HCT116 (cell line): ENCODE data around the gene SCAI. TPM values are rescaled to one million over a fixed set of nuclear protein-coding genes. Genes with fewer than 3 reads are reported as not detected.

Experiments
- ATAC-seq: fragments of 200-7000 bp; cut with Tn5 transposase; 2 replicates; pipeline ENCODE4 v1.9.1; 2020; ENCODE audit warnings: mild to moderate bottlenecking, moderate library complexity
- BruUV-seq: library from RNA; stranded (reverse); fragments of 400-500 nt; replicated peaks from 2 replicates; lab custom pipeline; 2021; lab: Mats Ljungman, UMichigan
- CTCF ChIA-PET: fragments of 300-600 bp; sonication (Branson Sonifier 250); formaldehyde crosslinking; loops from one replicate; lab custom pipeline; 2021; ENCODE audit warnings: antibody characterized with exemption; lab: Charles Lee
- POLR2A ChIA-PET: fragments of 300-600, 350-600 bp; sonication (Branson Sonifier 250); formaldehyde crosslinking; loops from one replicate; lab custom pipeline; 2021; ENCODE audit warnings: antibody characterized with exemption; lab: Charles Lee
- RAD21 ChIA-PET, 2 experiments: fragments of 300-600 bp; sonication (Branson Sonifier 250); formaldehyde crosslinking; loops; one replicate each; lab custom pipeline; 2023; ENCODE audit warnings: low total read pairs in 2 of 2; ENCODE audit not compliant: uncharacterized antibody in 2 of 2, unreplicated experiment in 2 of 2, low non-redundant PET in 1 of 2; lab: Charles Lee
- DNase-seq: peaks from one replicate; pipeline ENCODE4 v3.0.0-alpha.2; 2010; ENCODE audit warnings: low read depth, low spot score
- H2AFZ ChIP-seq: fragments of 200-600 bp; shearing (Covaris generic), sonication (generic); 2 replicates; pipeline ENCODE4 v1.6.1; 2017; ENCODE audit warnings: low read depth, mixed run types, mixed read lengths, antibody characterized with exemption, low read length; ENCODE audit not compliant: poor library complexity, severe bottlenecking
- H3K27ac ChIP-seq: 2 replicates; pipeline ENCODE4 v1.5.1; 2012; ENCODE audit warnings: low read depth, low read length
- H3K27me3 ChIP-seq: fragments of 200-600 bp; sonication (generic); 2 replicates; pipeline ENCODE4 v1.6.1; 2016; ENCODE audit warnings: mixed run types, low read length, mixed read lengths; ENCODE audit not compliant: insufficient read depth
- H3K36me3 ChIP-seq, 2 experiments: fragments of 200-500 bp in 1 of 2; fragments of 200-600 bp in 1 of 2; sonication (Bioruptor generic) in 1 of 2; sonication (generic) in 1 of 2; 2 replicates each; pipeline versions ENCODE4 v1.5.1 to v1.6.1; 2014 to 2016; ENCODE audit warnings: low read length in 2 of 2, inconsistent platforms in 1 of 2, mixed read lengths in 1 of 2, mixed run types in 1 of 2; ENCODE audit not compliant: insufficient read depth in 2 of 2, control insufficient read depth in 1 of 2
- H3K4me1 ChIP-seq, 2 experiments: fragments of 200-600 bp in 1 of 2; sonication (generic) in 1 of 2; 2 replicates each; pipeline versions ENCODE4 v1.5.1 to v1.6.1; 2012 to 2017; ENCODE audit warnings: low read length in 2 of 2, inconsistent platforms in 1 of 2, mild to moderate bottlenecking in 1 of 2, mixed read lengths in 1 of 2, mixed run types in 1 of 2, moderate library complexity in 1 of 2; ENCODE audit not compliant: insufficient read depth in 2 of 2, control insufficient read depth in 1 of 2
- H3K4me2 ChIP-seq: fragments of 200-600 bp; sonication (generic); 2 replicates; pipeline ENCODE4 v1.6.1; 2017; ENCODE audit warnings: mixed run types, low read length, mixed read lengths
- H3K4me3 ChIP-seq, 2 experiments: fragments of 200-600 bp in 1 of 2; sonication (generic) in 1 of 2; replicated peaks in 1 of 2; 2 replicates each; pipeline ENCODE4 v1.5.1; 2011 to 2016; ENCODE audit warnings: low read length in 2 of 2, control low read depth in 1 of 2, low read depth in 1 of 2, mild to moderate bottlenecking in 1 of 2, mixed read lengths in 1 of 2, mixed run types in 1 of 2
- H3K79me2 ChIP-seq: fragments of 200-600 bp; sonication (generic); 2 replicates; pipeline ENCODE4 v1.6.1; 2017; ENCODE audit warnings: mild to moderate bottlenecking, mixed run types, low read length, moderate library complexity, mixed read lengths; ENCODE audit not compliant: insufficient read depth
- H3K9ac ChIP-seq: fragments of 200-600 bp; sonication (generic); 2 replicates; pipeline ENCODE4 v1.6.1; 2016; ENCODE audit warnings: low read length, mixed read lengths
- H3K9me2 ChIP-seq: fragments of 200-600 bp; sonication (generic), shearing (Covaris generic); 2 replicates; pipeline ENCODE4 v1.6.1; 2017; ENCODE audit warnings: mixed run types, mild to moderate bottlenecking, moderate library complexity; ENCODE audit not compliant: insufficient read depth
- H3K9me3 ChIP-seq, 2 experiments: fragments of 200-500 bp in 1 of 2; fragments of 200-600 bp in 1 of 2; sonication (Bioruptor generic) in 1 of 2; sonication (generic) in 1 of 2; 2 replicates each; pipeline ENCODE4 v1.6.1; 2014 to 2017; ENCODE audit warnings: low read length in 2 of 2, mixed read lengths in 2 of 2, inconsistent platforms in 1 of 2, low read depth in 1 of 2, mild to moderate bottlenecking in 1 of 2, mixed run types in 1 of 2, moderate library complexity in 1 of 2; ENCODE audit not compliant: control insufficient read depth in 1 of 2, insufficient read depth in 1 of 2
- H4K20me1 ChIP-seq: fragments of 200-600 bp; sonication (generic), shearing (Covaris generic); 2 replicates; pipeline ENCODE4 v1.6.1; 2017; ENCODE audit warnings: mixed run types, mild to moderate bottlenecking, moderate library complexity; ENCODE audit not compliant: insufficient read depth
- CEBPB ChIP-seq: IDR thresholded peaks from 2 replicates; pipeline ENCODE4 v1.6.1; 2012; ENCODE audit warnings: low read depth
- ELF1 ChIP-seq: IDR thresholded peaks from 2 replicates; pipeline ENCODE4 v1.6.1; 2012; ENCODE audit warnings: low read depth, borderline replicate concordance
- EZH2phosphoT487 ChIP-seq: fragments of 200-600 bp; IDR thresholded peaks from 2 replicates; pipeline ENCODE4 v1.6.1; 2018; ENCODE audit warnings: antibody characterized with exemption, borderline replicate concordance
- JUND ChIP-seq: IDR thresholded peaks from 2 replicates; pipeline ENCODE4 v1.6.1; 2012
- POLR2A ChIP-seq: IDR thresholded peaks from 2 replicates; pipeline ENCODE4 v1.7.0; 2011; ENCODE audit warnings: borderline replicate concordance; ENCODE audit not compliant: insufficient read depth, insufficient read length; ENCODE audit errors: extremely low read depth
- POLR2AphosphoS5 ChIP-seq: IDR thresholded peaks from 2 replicates; pipeline ENCODE4 v1.6.1; 2011; ENCODE audit warnings: mild to moderate bottlenecking, low read depth, low read length, moderate library complexity
- RAD21 ChIP-seq: IDR thresholded peaks from 2 replicates; pipeline ENCODE4 v1.6.1; 2012; ENCODE audit warnings: low read depth, mild to moderate bottlenecking
- SIN3A ChIP-seq: IDR thresholded peaks from 2 replicates; pipeline ENCODE4 v1.6.1; 2012; ENCODE audit warnings: low read depth
- SP1 ChIP-seq: IDR thresholded peaks from 2 replicates; pipeline ENCODE4 v1.6.1; 2012; ENCODE audit warnings: low read depth
- YY1 ChIP-seq: IDR thresholded peaks from 2 replicates; pipeline ENCODE4 v1.6.1; 2011; ENCODE audit warnings: low read length, low read depth, moderate library complexity, mild to moderate bottlenecking; ENCODE audit not compliant: insufficient replicate concordance; ENCODE audit errors: extremely low read depth
- ZFX ChIP-seq: fragments of 450-650 bp; IDR thresholded peaks from 2 replicates; pipeline ENCODE4 v1.6.1; 2017
- intact Hi-C: fragments of 100-400 bp; cut with micrococcal nuclease; formaldehyde crosslinking; loops from 2 replicates; pipeline ENCODE4 v1.10.0; 2022
- total RNA-seq: library from RNA; stranded (reverse); gene quantifications from one replicate; pipeline ENCODE4 v1.2.1, GENCODE V29; 2021; ENCODE audit not compliant: unreplicated experiment
- TF ChIP-seq, protein P1 (sequence below), 3 experiments: fragments of 200-600 bp in 1 of 3; sonication (generic) in 1 of 3; IDR thresholded peaks in 2 of 3; conservative IDR thresholded peaks in 1 of 3; 2 replicates each; pipeline ENCODE4 v1.5.1; 2012 to 2017; ENCODE audit warnings: low read depth in 2 of 3, low read length in 2 of 3, antibody characterized with exemption in 1 of 3, borderline replicate concordance in 1 of 3, control low read depth in 1 of 3, mild to moderate bottlenecking in 1 of 3, mixed read lengths in 1 of 3, mixed run types in 1 of 3, moderate library complexity in 1 of 3; ENCODE audit not compliant: insufficient read depth in 1 of 3
- TF ChIP-seq, protein P2 (sequence below): IDR thresholded peaks from 2 replicates; pipeline ENCODE4 v1.6.1; 2012
- TF ChIP-seq, protein P3 (sequence below): IDR thresholded peaks from 2 replicates; pipeline ENCODE4 v1.6.1; 2011; ENCODE audit warnings: mild to moderate bottlenecking, low read length, moderate library complexity; ENCODE audit not compliant: insufficient replicate concordance; ENCODE audit errors: extremely low read depth

The SCAI gene
- total RNA-seq, 1 experiment from 2014 or later, result 14.0 TPM

DNA sequence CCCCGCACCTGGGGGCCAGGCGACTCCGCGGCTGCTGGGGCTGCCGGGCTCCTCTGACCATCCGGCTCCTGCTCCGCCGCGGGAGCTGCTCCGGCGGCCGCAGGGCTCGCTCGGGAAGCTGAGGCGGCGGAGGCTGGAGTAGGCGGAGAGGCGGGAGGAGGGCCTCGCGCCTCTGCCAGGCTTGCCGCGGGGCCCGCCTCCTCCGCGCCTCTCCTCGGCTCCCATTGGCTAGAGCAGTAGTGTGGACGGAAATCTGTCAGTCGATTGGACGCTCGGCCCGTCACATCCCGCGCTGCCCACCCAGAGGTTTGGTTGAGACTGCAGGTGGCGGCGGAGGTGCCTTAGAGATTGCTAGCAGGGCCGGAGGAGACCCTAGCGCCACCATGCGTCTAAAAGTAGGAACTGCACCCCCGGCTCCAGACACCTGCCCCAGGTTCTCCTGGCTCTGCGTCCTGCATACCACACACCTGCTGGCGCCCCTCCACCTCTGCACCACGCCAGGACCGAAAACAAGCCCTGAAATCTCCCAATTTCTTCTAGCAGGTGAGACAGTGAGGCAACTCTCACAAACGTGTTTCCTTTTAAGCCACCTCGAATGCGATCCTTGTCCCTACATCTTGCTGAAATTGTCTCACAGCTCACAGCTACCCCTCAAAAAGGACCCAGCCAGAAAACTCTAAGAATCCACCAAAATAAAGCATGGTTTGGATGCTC lies at the start of gene SCAI (continued):
- TF ChIP-seq EZH2phosphoT487, result no peak
- TF ChIP-seq, protein P1, sequence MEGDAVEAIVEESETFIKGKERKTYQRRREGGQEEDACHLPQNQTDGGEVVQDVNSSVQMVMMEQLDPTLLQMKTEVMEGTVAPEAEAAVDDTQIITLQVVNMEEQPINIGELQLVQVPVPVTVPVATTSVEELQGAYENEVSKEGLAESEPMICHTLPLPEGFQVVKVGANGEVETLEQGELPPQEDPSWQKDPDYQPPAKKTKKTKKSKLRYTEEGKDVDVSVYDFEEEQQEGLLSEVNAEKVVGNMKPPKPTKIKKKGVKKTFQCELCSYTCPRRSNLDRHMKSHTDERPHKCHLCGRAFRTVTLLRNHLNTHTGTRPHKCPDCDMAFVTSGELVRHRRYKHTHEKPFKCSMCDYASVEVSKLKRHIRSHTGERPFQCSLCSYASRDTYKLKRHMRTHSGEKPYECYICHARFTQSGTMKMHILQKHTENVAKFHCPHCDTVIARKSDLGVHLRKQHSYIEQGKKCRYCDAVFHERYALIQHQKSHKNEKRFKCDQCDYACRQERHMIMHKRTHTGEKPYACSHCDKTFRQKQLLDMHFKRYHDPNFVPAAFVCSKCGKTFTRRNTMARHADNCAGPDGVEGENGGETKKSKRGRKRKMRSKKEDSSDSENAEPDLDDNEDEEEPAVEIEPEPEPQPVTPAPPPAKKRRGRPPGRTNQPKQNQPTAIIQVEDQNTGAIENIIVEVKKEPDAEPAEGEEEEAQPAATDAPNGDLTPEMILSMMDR (IDR thresholded peaks at IDR 0.05 in 2 of 3, conservative IDR thresholded peaks at IDR 0.05 in 1 of 3; ENCODE audit: borderline replicate concordance in 1 of 3, insufficient read depth in 1 of 3, low read depth in 2 of 3, low read length in 2 of 3), result peak; percentile 83 to 99 (median 97)
- peak; percentile 98 for TF ChIP-seq SP1

DNA sequence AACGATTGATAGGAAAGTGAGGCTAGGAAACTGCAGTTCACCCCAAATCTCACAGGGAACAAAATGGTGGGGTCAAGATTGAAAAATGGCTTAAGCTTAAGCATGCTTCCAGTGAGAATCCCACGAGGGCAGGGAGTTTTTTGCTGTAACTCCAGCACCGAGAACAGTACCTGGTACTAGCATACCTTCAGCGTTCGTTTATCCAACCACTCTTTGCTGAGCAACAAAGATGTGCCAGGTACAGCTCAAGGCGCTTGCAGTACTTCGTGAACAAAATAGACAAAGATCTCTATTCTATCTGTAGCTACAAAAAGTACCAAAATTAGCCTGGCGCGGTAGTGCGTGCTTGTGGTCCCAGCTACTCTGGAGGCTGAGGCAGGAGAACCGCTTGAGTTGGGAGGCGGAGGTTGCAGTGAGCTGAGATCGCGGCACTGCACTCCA lies 47.1 kb upstream of the SCAI start:
- H3K4me1 ChIP-seq, result peaks cover 14 to 16% of the 10 kb centered on the region in 2 experiments
- H3K4me2 ChIP-seq, result peak overlapping the region; percentile 86
- H4K20me1 ChIP-seq, result no peaks in the 10 kb centered on the region; the same call in 1 of the 2 replicates
- peaks cover 42% of the 10 kb centered on the region for H3K79me2 ChIP-seq
- no peaks in the 10 kb centered on the region for H3K9me2 ChIP-seq
- CTCF ChIA-PET, result interaction anchor here (1.5 kb wide), 1 partner anchor 10 kb away, joined by 8 read pairs; the partner anchor contains the start of gene RABEPK
- DNase-seq (no peak), ATAC-seq (no peak)
- H3K27me3 ChIP-seq, result no peaks in the 10 kb centered on the region
- POLR2A ChIA-PET, result interaction anchor here (1.1 kb wide), 1 partner anchor 51 kb away, joined by 3 read pairs; the partner anchor contains the start of gene HSPA5
- H3K9ac ChIP-seq, result peak overlapping the region; percentile 90
- intact Hi-C loops, result no loop called here
- H3K4me3 ChIP-seq, result peak overlapping the region; percentile 96 to 97
- RAD21 ChIA-PET, result no interaction called here
- peak overlapping the region; percentile 79 for H2AFZ ChIP-seq
- H3K9me3 ChIP-seq, result no peaks in the 10 kb centered on the region
- no peak for TF ChIP-seq ELF1
- TF ChIP-seq YY1, result no peak
- TF ChIP-seq POLR2AphosphoS5, result no peak
- TF ChIP-seq, protein P2, sequence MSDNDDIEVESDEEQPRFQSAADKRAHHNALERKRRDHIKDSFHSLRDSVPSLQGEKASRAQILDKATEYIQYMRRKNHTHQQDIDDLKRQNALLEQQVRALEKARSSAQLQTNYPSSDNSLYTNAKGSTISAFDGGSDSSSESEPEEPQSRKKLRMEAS, result no peak
- no peak for TF ChIP-seq POLR2A
- TF ChIP-seq ZFX, result no peak
- no peak for TF ChIP-seq JUND
- TF ChIP-seq CEBPB, result no peak
- TF ChIP-seq, protein P3, sequence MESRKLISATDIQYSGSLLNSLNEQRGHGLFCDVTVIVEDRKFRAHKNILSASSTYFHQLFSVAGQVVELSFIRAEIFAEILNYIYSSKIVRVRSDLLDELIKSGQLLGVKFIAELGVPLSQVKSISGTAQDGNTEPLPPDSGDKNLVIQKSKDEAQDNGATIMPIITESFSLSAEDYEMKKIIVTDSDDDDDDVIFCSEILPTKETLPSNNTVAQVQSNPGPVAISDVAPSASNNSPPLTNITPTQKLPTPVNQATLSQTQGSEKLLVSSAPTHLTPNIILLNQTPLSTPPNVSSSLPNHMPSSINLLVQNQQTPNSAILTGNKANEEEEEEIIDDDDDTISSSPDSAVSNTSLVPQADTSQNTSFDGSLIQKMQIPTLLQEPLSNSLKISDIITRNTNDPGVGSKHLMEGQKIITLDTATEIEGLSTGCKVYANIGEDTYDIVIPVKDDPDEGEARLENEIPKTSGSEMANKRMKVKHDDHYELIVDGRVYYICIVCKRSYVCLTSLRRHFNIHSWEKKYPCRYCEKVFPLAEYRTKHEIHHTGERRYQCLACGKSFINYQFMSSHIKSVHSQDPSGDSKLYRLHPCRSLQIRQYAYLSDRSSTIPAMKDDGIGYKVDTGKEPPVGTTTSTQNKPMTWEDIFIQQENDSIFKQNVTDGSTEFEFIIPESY, result no peak
- no peak for TF ChIP-seq EZH2phosphoT487
- no peak for TF ChIP-seq RAD21
- TF ChIP-seq SIN3A, result no peak
- H3K36me3 ChIP-seq, result no peaks in the 10 kb centered on the region
- H3K27ac ChIP-seq, result peak overlapping the region; percentile 82
- BruUV-seq, result no TSS peak
